Sigmoid colon (tissue), 7 donors: Measurements from ENCODE around the gene ZDHHC7. TPM values are rescaled to one million over a fixed set of nuclear protein-coding genes. Genes with fewer than 3 reads are reported as not detected.
A peak's percentile ranks its signal among the peaks of the same experiment; 100 is the strongest.

Source experiments
- DNase-seq: peaks from one replicate; pipeline ENCODE4 v3.0.0-alpha.2; 2019
- H3K27ac ChIP-seq, 4 donors: fragments of 200-600 bp; sonication (generic); one replicate each; pipeline ENCODE4 v1.5.1; 2016 to 2019; ENCODE audit warnings: mild to moderate bottlenecking in 1 of 4
- H3K27me3 ChIP-seq, 3 donors: fragments of 200-600 bp; sonication (generic); one replicate each; pipeline ENCODE4 v1.5.1; 2019; ENCODE audit warnings: mild to moderate bottlenecking in 1 of 3
- H3K36me3 ChIP-seq, 4 donors: fragments of 200-600 bp; sonication (generic); one replicate each; pipeline ENCODE4 v1.5.1; 2016 to 2019
- H3K4me1 ChIP-seq, 4 donors: fragments of 200-600 bp; sonication (generic); one replicate each; pipeline ENCODE4 v1.5.1; 2017 to 2019
- H3K4me3 ChIP-seq, 4 donors: fragments of 200-600 bp; sonication (generic); one replicate each; pipeline ENCODE4 v1.5.1; 2017 to 2019; ENCODE audit warnings: mild to moderate bottlenecking in 2 of 4, moderate library complexity in 1 of 4
- H3K9me3 ChIP-seq, 4 donors: fragments of 200-600 bp in 3 of 4; sonication (generic) in 3 of 4; one replicate each; pipeline versions ENCODE4 v1.5.1 to v1.6.1; 2013 to 2019
- CTCF ChIP-seq, 4 experiments: fragments of 450-650 bp in 3 of 4; fragments of 200-600 bp in 1 of 4; IDR thresholded peaks; one replicate each; pipeline ENCODE4 v1.5.1; 2016 to 2019; ENCODE audit warnings: antibody characterized with exemption in 4 of 4, mild to moderate bottlenecking in 3 of 4, moderate library complexity in 2 of 4
- EP300 ChIP-seq, 4 donors: sonication (generic); formaldehyde crosslinking; IDR thresholded peaks; one replicate each; pipeline ENCODE4 v1.6.1; 2017; ENCODE audit warnings: antibody characterized with exemption in 4 of 4
- POLR2A ChIP-seq, 2 donors: fragments of 450-650 bp; IDR thresholded peaks; one replicate each; pipeline ENCODE4 v1.6.1; 2016; ENCODE audit warnings: antibody characterized with exemption in 2 of 2, mild to moderate bottlenecking in 2 of 2, moderate library complexity in 2 of 2
- POLR2AphosphoS5 ChIP-seq, 4 donors: sonication (generic); formaldehyde crosslinking; IDR thresholded peaks; one replicate each; pipeline ENCODE4 v1.6.1; 2017; ENCODE audit warnings: antibody characterized with exemption in 4 of 4
- WGBS, 2 donors: extraction: QIAGEN DNeasy Blood & Tissue Kit; methylation state at CpG; one replicate each; pipeline ENCODE4 v1.1.7; 2013; 5-methylcytosine and 5-hydroxymethylcytosine counted together
- intact Hi-C: fragments of 100-400 bp; cut with DNase I; formaldehyde crosslinking; loops from one replicate; pipeline ENCODE4 v1.15.1; 2023
- polyA plus RNA-seq, 3 donors: library from polyadenylated mRNA; stranded (reverse); fragments of 200-250 nt; gene quantifications; one replicate each; pipeline ENCODE4 v1.2.3, GENCODE V29; 2013
- total RNA-seq, 4 donors: library from RNA; depleted of rRNA; stranded (reverse); fragments of >200 nt; gene quantifications; one replicate each; pipeline ENCODE4 v1.1.0, GENCODE V29; 2016
- donor health status: healthy with polysubstance abuse.
- donor health status: Bipolar disorder and iron deficiency.
- donor health status: healthy.

The ZDHHC7 gene
- total and polyA plus RNA-seq, 7 donors, result 20.8 to 69.5 (median 56.2) TPM

DNA sequence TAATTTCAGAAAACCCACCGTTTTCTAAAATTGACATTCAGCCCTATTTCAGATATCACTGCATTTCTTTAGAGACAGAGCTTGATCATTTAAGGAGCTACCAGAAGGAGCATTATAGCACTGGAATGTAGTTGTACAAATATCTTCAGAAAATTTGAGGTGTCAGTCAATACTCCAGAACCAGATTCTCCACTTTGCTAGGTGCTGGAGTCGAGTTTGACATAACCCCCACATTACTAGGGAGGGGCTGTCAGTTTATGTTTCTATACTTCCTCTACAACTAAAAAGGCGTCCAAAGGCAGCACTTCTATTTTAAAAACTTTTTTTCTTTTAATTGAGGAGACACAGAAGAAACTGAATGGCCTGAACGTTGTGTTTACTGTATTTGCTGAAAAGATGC lies 15.4 kb upstream of the ZDHHC7 start:
- no peak for TF ChIP-seq POLR2A (IDR thresholded peaks at IDR 0.05)
- TF ChIP-seq EP300 (IDR thresholded peaks at IDR 0.05), result no peak
- no peak for TF ChIP-seq POLR2AphosphoS5 (IDR thresholded peaks at IDR 0.05)
- TF ChIP-seq CTCF (IDR thresholded peaks at IDR 0.05), result no peak
- peaks cover 0 to 2% (median 0%) of the 10 kb centered on the region in 4 donors for H3K36me3 ChIP-seq
- H3K27ac ChIP-seq, result peak overlapping the region; percentile 90 to 95 (median 92)
- intact Hi-C loops, result no loop called here
- H3K27me3 ChIP-seq, result no peaks in the 10 kb centered on the region
- DNase-seq, result no peak
- 14 to 36% methylated on average over 4 of the region's 4 CpGs for WGBS, 2 donors
- H3K4me3 ChIP-seq, result peak overlapping the region; percentile 72 to 95 (median 84)
- no peaks in the 10 kb centered on the region for H3K9me3 ChIP-seq
- peaks cover 0 to 41% (median 33%) of the 10 kb centered on the region in 4 donors for H3K4me1 ChIP-seq

GRCh38 chr16:85025781-85026653 lies 14.7 kb upstream of the ZDHHC7 start:
- Histone ChIP-seq H3K4me3 (no peak overlapping the region), H3K27ac (peak overlapping the region in 2 of 4 donors; percentile 90 to 92), H3K9me3 (no peaks in the 10 kb centered on the region), H3K36me3 (no peaks in the 10 kb centered on the region), H3K4me1 (peaks cover 0 to 40% (median 33%) of the 10 kb centered on the region in 4 donors), H3K27me3 (no peaks in the 10 kb centered on the region)
- 47 to 81% methylated on average over 8 of the region's 8 CpGs for whole genome bisulfite sequencing, 2 donors
- intact Hi-C loops, result no loop called here
- DNase-seq, result no peak
- no peak for TF ChIP-seq POLR2A (IDR thresholded peaks at IDR 0.05)
- TF ChIP-seq CTCF (IDR thresholded peaks at IDR 0.05), result no peak
- TF ChIP-seq EP300 (IDR thresholded peaks at IDR 0.05), result no peak
- no peak for TF ChIP-seq POLR2AphosphoS5 (IDR thresholded peaks at IDR 0.05)

DNA sequence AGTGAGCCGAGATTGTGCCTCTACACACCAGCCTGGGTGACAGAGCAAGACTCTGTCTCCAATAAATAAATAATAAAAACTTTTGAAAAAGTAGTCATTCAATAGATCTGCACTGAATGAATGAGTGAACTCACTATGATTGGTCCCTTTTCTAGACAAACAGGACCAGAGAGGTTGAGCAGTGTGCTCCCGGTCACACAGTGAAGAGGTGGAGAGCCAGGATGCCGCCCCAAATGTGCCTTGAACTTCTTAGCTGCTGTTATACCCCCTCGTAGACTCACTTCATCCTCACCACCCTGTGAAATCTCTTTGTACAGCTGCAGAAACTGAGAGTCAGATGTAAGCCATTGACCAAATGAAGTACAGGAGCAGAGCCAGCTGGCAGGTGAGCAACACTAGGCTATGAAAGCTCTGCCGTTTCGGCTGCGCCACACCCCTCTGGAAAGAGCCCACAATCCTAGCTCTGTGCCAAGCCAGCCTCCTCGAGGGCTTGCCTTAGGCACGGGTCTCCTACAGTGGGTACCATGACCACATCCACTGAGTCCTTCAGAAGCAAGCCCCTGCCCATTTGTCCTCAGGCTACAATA lies 8.4 kb upstream of the ZDHHC7 start:
- Histone ChIP-seq H3K4me1 (peaks cover 0 to 11% (median 9%) of the 10 kb centered on the region in 4 donors), H3K36me3 (no peaks in the 10 kb centered on the region), H3K9me3 (no peaks in the 10 kb centered on the region), H3K4me3 (no peak overlapping the region), H3K27me3 (no peaks in the 10 kb centered on the region), H3K27ac (no peak overlapping the region)
- intact Hi-C loops, result no loop called here
- 16 to 56% methylated on average over 9 of the region's 9 CpGs for WGBS, 2 donors
- peak; percentile 78 for DNase-seq
- no peak for TF ChIP-seq EP300 (IDR thresholded peaks at IDR 0.05)
- no peak for TF ChIP-seq POLR2AphosphoS5 (IDR thresholded peaks at IDR 0.05)
- TF ChIP-seq CTCF (IDR thresholded peaks at IDR 0.05), result no peak
- no peak for TF ChIP-seq POLR2A (IDR thresholded peaks at IDR 0.05)

DNA sequence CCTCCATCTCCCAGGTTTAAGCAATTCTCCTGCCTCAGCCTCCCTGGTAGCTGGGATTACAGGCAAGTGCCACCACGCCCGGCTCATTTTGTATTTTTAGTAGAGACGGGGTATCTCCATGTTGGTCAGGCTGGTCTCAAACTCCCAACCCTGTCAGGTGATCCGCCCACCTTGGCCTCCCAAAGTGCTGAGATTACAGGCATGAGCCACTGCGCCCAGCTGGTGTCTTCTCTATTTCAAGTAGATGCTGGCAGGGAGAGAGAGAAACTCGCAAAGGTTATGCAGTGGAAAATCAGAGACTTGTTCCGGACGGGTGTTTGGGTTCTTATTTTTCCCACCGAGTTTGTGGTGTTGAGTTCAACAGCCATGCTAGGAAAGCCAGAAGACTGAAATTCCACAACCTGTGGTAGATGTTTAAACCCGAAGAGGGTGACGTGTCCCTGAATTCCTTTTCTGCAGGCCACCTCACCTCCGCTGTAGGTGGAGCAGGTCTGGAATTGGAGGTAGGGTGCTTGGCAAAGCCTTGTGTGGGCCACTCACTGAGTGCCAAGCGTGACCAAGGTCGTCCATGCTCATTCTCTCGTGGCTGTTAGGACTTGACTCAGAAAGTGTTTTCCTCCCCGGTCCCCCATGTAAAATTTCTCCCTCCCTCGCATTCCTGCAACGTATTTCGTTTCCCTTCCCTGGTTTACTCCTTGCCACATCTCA lies 7.3 kb upstream of the ZDHHC7 start:
- no peaks in the 10 kb centered on the region for H3K9me3 ChIP-seq
- TF ChIP-seq POLR2AphosphoS5 (IDR thresholded peaks at IDR 0.05) (no peak), EP300 (IDR thresholded peaks at IDR 0.05) (no peak), POLR2A (IDR thresholded peaks at IDR 0.05) (no peak), CTCF (IDR thresholded peaks at IDR 0.05) (no peak)
- H3K36me3 ChIP-seq, result no peaks in the 10 kb centered on the region
- no peak for DNase-seq
- H3K27ac ChIP-seq, result no peak overlapping the region
- intact Hi-C loops, result no loop called here
- WGBS, 2 donors, result 89 to 91% methylated on average over 19 of the region's 19 CpGs
- H3K4me1 ChIP-seq, result peaks cover 0 to 11% (median 9%) of the 10 kb centered on the region in 4 donors
- no peak overlapping the region for H3K4me3 ChIP-seq
- H3K27me3 ChIP-seq, result no peaks in the 10 kb centered on the region
